AG04449 (cell line): ENCODE data around the gene NGDN.

ENCODE experiments used
- CTCF ChIA-PET: fragments of 350-600 bp; formaldehyde crosslinking; extraction: SDS; loops from one replicate; lab custom pipeline; 2021; ENCODE audit warnings: antibody characterized with exemption; lab: Yijun Ruan, JAX
- POLR2A ChIA-PET: fragments of 400-600, 350-600 bp; formaldehyde crosslinking; extraction: SDS; loops from one replicate; lab custom pipeline; 2020; ENCODE audit warnings: antibody characterized with exemption, inconsistent platforms; lab: Yijun Ruan, JAX
- DNase-seq: peaks from one replicate; pipeline ENCODE4 v3.0.0-alpha.2; 2010; ENCODE audit warnings: low read depth, low spot score
- H3K4me3 ChIP-seq: 2 replicates; pipeline ENCODE4 v1.5.1; 2011; ENCODE audit warnings: low read depth, mild to moderate bottlenecking, control low read depth, low read length
- CTCF ChIP-seq: IDR thresholded peaks from one replicate; pipeline ENCODE4 v1.5.1; 2011; ENCODE audit warnings: mild to moderate bottlenecking, moderate library complexity, low read length, control low read depth, inconsistent platforms; ENCODE audit not compliant: insufficient read depth; ENCODE audit errors: missing control alignments

Gene NGDN

DNA sequence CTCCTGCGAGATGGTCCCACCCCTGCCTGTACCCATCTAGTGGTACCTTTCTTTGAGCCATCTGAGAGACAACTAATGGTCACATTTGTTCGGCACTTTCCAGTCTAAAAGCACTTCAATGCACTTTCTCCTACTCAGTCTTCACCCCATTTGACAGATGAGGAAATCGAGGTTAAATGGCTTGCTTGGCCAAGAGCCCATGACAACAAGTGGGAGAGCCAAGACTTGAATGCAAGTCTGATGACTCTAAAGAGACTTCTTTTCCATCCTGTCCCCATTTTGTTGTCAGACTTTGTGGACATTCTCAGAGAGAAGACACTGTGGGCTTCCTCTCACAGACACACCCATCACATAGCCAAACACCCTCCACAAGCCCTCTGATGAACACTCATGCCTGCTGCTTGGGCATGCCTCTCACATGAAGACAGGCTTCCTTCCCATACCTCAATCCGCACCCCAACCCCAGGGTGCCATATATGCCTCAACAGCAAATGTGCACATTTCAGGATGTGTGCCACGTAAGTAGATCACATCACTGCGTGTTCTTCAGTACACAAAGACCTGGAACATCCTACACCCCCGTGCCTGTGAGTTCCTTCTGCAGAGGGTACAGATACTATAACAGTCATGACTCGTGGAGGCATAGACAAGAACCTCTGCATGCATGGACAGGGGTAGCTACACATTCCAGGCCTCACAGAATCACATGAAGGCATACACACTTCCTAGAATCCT is 34.8 kb upstream of the NGDN start:
- ChIA-PET POLR2A (interaction anchor here (0.7 kb wide), 1 partner anchor 176 kb away, joined by 3 read pairs; no protein-coding TSS in a partner anchor), CTCF (interaction anchor here (1.8 kb wide), 1 partner anchor 54 kb away, joined by 4 read pairs; no protein-coding TSS in a partner anchor)
- H3K4me3 ChIP-seq, result no peak overlapping the region
- no peak for DNase-seq
- TF ChIP-seq CTCF, result no peak

DNA sequence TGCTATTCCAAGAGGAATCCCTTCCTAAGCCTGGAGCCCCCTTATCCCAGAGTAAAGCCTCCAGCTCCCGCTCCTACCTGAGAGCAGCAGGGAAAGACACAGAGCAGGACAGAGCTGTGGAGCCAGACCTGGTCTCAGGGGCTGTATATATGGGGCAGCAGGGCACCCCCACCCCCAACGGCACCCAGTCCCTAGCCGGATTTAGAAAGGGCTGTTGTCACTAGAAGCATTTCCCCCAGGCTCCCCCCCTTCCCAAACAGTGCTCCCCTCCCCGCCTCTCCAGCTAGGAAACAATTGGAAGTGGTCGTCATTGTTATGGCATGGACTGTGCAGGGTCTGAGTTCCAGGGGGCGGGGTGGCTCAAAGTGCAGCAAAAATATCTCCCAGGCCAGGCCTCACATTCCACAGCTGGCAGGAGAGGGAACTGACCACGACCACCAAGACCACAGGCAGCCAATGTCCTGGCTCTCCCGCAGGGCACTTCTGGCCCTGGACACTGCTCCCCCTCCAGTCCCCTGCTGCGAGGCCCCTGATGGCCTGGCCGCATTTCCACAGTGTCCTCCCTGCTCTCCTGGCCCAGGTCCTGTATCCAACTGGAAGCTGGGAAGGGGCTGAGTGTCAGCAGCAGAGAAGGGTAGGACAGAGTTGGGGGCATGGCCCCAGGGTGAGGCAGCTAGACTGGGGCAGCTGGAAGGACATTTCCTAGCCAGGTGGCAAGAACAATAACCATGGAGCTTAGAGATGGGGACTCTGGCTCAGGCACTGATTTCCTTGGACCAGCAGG is 33.8 kb upstream of the NGDN start, which contains the start of gene MYH7:
TSS of gene MYH7 (minus strand) at position 118 of the 784 bp plus-strand sequence. CDS start 1,928 bp downstream, outside the sequence.
- POLR2A ChIA-PET, result interaction anchor here (0.6 to 0.7 kb wide), 2 partner anchors 130 to 177 kb away, joined by 3 read pairs; no protein-coding TSS in a partner anchor
- no peak for TF ChIP-seq CTCF
- DNase-seq, result no peak
- CTCF ChIA-PET, result interaction anchor here (0.8 to 1.8 kb wide), 3 partner anchors 12 to 56 kb away, joined by 3 to 4 read pairs (median 3); no protein-coding TSS in a partner anchor
- no peak within 1 kb of the TSS for H3K4me3 ChIP-seq

GRCh38 chr14:23436327-23437132 is 33.0 kb upstream of the NGDN start:
- POLR2A ChIA-PET, result no interaction called here
- no peak overlapping the region for H3K4me3 ChIP-seq
- CTCF ChIA-PET, result interaction anchor here (1.3 to 1.8 kb wide), 2 partner anchors 13 to 56 kb away, joined by 3 to 4 read pairs; no protein-coding TSS in a partner anchor
- TF ChIP-seq CTCF, result no peak
- DNase-seq, result no peak

DNA sequence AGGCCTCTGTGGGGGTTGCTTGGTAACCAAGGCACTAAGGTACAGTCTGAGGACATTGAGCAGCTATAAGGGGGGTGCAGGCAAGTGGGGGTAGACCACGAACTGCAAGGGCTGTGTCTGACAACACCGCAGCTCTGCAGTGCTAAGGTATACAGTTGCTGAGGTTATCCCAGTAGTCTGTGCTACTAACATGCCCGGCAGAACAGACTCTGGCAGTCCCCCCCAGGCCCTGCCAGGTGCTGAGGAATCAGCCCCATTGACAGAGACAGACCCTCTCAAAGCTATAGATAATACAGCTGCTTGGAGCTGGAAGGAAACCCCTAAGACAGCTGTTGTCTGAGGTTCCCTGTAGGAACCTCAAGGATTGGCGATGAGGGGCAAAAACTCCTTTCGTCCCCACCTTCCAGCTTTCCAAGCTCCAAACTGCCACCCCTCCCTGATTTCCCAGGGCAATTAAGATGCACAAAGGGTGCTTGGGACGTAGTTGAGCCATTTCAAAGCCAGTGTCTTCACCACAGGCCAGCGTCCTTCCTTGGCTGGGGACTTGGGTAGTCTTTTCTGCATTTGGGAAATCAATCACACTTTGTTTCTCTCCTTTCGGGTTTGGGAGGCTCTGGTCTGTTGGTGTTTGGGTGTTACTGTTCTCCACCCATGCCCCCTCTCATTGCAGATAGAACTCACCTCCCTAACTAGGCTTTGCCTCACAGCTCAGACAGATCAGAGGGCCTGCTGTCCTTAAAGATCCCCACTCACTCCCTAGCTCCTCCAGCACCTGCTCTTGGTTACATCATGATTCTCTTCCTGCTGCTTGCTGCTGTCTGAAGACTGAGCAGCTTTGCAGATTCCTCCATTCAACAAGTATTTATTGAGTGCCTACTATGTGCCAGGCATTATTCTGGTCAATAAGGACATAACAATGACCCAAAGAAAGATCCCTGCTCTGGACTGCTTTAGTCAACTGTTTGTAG is 32.1 kb upstream of the NGDN start:
- no peak for DNase-seq
- ChIA-PET CTCF (interaction anchor here (1.8 kb wide), 1 partner anchor 57 kb away, joined by 7 read pairs; no protein-coding TSS in a partner anchor), POLR2A (no interaction called here)
- TF ChIP-seq CTCF, result no peak
- H3K4me3 ChIP-seq, result no peak overlapping the region
